ENCODE measurements around the gene KLHL2. TPM values are rescaled to one million over a fixed set of nuclear protein-coding genes. Genes with fewer than 3 reads are reported as not detected.

The KLHL2 gene
- total RNA-seq, 1 donor: 16.4 TPM

DNA sequence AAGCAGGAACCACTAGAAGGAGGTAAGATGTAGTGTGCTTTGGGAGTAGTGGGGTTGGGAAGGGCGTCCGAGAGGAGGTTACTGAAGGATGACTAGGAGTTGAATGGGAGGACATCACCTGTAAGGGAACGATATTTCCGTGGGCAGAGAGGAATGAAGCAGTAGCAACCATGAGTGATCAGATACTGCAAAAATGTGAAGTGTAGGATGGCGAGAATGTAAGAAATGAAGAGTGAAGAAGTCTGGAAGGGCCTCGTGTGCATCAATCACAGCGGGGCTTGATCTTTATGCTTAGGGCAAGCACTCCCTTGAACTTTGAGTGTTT is 120.7 kb downstream of the KLHL2 start:
- no peak for DNase-seq (ENCODE audit: low read depth)
- TF ChIP-seq, protein P1, sequence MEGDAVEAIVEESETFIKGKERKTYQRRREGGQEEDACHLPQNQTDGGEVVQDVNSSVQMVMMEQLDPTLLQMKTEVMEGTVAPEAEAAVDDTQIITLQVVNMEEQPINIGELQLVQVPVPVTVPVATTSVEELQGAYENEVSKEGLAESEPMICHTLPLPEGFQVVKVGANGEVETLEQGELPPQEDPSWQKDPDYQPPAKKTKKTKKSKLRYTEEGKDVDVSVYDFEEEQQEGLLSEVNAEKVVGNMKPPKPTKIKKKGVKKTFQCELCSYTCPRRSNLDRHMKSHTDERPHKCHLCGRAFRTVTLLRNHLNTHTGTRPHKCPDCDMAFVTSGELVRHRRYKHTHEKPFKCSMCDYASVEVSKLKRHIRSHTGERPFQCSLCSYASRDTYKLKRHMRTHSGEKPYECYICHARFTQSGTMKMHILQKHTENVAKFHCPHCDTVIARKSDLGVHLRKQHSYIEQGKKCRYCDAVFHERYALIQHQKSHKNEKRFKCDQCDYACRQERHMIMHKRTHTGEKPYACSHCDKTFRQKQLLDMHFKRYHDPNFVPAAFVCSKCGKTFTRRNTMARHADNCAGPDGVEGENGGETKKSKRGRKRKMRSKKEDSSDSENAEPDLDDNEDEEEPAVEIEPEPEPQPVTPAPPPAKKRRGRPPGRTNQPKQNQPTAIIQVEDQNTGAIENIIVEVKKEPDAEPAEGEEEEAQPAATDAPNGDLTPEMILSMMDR (IDR thresholded peaks at IDR 0.05; ENCODE audit: insufficient read depth, low read depth, low read length): no peak
- peak overlapping the region; percentile 88 for H3K4me3 ChIP-seq (ENCODE audit: low read depth, low read length)

DNA sequence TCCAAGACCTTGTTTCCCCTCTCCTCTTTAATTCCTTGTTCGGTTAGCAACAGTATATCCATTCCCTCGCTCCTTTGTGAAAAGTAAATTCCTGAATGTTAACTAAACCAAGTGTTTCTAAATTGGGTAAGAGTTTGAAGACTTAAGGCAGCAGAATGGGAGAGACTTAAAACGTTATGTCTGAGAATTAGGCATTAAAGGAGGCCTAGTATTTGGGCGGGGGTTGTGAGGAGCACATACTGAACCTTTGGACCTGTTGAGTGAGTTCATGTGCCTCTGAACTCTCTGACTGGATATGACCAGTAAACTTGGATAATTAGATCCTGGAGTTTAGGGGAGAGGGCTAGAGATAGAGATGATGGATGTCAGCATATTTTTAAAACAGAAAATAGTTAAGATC is 121.3 kb downstream of the KLHL2 start:
- TF ChIP-seq, protein P1 (IDR thresholded peaks at IDR 0.05; ENCODE audit: insufficient read depth, low read depth, low read length): no peak
- DNase-seq (ENCODE audit: low read depth): no peak
- H3K4me3 ChIP-seq (ENCODE audit: low read depth, low read length): peak overlapping the region; percentile 88

DNA sequence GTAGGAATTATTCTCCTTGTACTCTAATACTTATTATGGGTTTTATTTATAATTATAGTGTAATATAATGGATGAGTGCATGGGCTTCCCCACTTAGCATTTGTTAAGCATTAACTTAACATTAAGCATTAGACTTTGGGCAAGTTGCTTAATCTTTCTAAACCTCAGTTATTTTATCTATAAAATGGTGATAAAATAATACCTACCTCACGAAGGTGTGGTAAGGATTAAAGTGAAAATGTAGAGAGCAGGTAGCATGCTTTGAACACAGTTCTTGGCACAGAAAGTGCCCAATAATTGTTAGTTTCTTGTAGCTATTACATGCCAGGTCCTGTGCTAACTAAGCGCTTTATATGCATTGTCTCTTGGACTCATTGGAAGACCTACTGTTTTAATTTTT is 122.7 kb downstream of the KLHL2 start:
- TF ChIP-seq, protein P1 (IDR thresholded peaks at IDR 0.05; ENCODE audit: insufficient read depth, low read depth, low read length): no peak
- H3K4me3 ChIP-seq (ENCODE audit: low read depth, low read length): peak overlapping the region; percentile 88
- DNase-seq (ENCODE audit: low read depth): no peak

DNA sequence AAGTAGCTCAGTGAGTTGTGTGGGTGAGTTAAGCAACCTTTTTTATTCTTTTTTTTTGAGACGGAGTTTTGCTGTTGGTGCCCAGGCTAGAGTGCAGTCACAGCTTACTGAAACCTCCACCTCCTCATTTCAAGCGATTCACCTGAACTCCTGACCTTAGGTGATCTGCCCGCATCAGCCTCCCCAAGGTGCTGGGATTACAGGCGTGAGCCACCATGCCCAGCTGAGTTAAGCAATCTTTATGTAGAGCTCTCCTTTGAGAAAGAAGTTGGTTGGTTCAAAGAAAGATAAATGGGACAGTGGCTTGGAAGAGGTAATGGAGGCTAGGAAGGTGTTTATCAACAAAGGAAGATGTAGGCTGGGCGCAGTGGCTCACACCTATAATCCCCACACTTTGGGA is 123.3 kb downstream of the KLHL2 start:
- no peak for DNase-seq (ENCODE audit: low read depth)
- H3K4me3 ChIP-seq (ENCODE audit: low read depth, low read length): peak overlapping the region; percentile 88
- TF ChIP-seq, protein P1 (IDR thresholded peaks at IDR 0.05; ENCODE audit: insufficient read depth, low read depth, low read length): no peak

DNA sequence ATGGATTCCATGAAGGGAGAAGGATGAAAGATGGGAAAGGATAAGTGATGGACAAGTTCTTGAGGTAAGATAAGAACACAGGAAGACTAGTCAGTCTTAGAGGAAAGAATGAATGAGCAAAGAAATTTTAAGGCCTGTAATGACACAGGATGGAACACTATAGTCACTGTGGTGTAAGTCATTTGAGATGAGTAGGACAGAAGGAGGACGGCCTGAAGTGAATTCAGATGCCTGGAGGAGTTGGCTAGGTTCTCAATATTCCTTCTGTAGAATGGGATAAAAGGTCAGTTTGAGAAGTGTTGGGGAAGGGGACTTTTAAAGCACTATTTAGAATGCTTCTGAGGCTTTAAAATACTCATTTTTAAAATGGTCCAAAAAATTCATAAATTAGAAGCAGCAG is 124.0 kb downstream of the KLHL2 start:
- DNase-seq (ENCODE audit: low read depth): no peak
- TF ChIP-seq, protein P1 (IDR thresholded peaks at IDR 0.05; ENCODE audit: insufficient read depth, low read depth, low read length): no peak
- peak overlapping the region; percentile 23 for H3K4me3 ChIP-seq (ENCODE audit: low read depth, low read length)

DNA sequence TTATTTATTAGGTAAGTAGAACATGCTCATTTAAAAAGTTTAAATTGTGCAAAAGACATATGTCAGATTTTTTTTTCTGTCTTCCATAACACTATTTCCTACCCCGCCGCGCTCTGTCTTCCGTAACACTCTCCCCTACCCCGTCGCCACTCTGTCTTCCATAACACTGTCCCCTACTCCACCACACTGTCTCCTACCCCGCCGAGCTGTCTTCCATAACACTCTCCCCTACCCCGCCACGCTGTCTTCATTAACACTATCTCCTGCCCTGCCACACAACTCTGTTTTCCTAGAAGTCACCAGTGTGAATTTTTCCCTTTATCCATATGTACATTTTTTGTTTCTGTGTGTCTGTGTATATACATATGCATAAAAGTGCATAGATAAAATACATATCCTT is 124.5 kb downstream of the KLHL2 start:
- TF ChIP-seq, protein P1 (IDR thresholded peaks at IDR 0.05; ENCODE audit: insufficient read depth, low read depth, low read length): no peak
- H3K4me3 ChIP-seq (ENCODE audit: low read depth, low read length): peak overlapping the region; percentile 24
- no peak for DNase-seq (ENCODE audit: low read depth)

DNA sequence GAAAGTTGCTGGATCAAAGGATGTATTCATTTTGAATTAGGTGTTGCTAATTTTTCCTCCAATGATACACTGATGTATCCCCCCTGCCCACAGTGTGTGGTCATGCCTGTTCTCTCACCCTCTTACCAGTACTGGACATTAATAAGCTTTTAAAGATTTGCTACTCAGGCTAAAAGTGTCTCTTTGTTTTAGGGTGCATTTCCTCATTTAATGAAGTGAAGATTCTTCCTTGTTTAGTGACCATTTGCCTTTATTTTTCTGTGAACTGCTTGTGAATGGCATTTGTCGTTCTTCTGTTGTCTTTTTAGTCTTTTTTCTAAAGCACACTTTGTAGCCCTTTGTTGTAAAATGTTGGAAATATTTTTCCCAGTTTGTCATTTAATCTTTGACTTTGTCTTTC is 125.1 kb downstream of the KLHL2 start:
- peak overlapping the region; percentile 24 for H3K4me3 ChIP-seq (ENCODE audit: low read depth, low read length)
- TF ChIP-seq, protein P1 (IDR thresholded peaks at IDR 0.05; ENCODE audit: insufficient read depth, low read depth, low read length): no peak
- no peak for DNase-seq (ENCODE audit: low read depth)

All from fibroblast of villous mesenchyme (primary cell).